Measurements from ENCODE around the gene POLR1F.

Gene POLR1F

GRCh38 chr7:19675816-19676215 lies 33.0 kb downstream of the POLR1F start:
- DNase-seq (ENCODE audit: low read depth in 2 of 2), result no peak

GRCh38 chr7:19674266-19674960 lies 34.4 kb downstream of the POLR1F start:
- DNase-seq (ENCODE audit: low read depth in 2 of 2), result no peak

GRCh38 chr7:19670806-19671205 lies 38.0 kb downstream of the POLR1F start:
- no peak for DNase-seq (ENCODE audit: low read depth in 2 of 2)

GRCh38 chr7:19665399-19666008 lies 43.3 kb downstream of the POLR1F start:
- no peak for DNase-seq (ENCODE audit: low read depth in 2 of 2)

GRCh38 chr7:19663816-19664462 lies 44.9 kb downstream of the POLR1F start:
- no peak for DNase-seq (ENCODE audit: low read depth in 2 of 2)

- no peak for DNase-seq (ENCODE audit: low read depth in 2 of 2)
Measured at GRCh38 chr7:19648791-19649190, 60.0 kb downstream of the POLR1F start.
